Panc1 (cell line): ENCODE data around the gene SEPHS2. TPM values are rescaled to one million over a fixed set of nuclear protein-coding genes. Genes with fewer than 3 reads are reported as not detected.

Experiments used
- ATAC-seq: fragments of 200-7000 bp; cut with Tn5 transposase; 2 replicates; pipeline ENCODE4 v1.9.1; 2020; ENCODE audit warnings: mild to moderate bottlenecking, moderate library complexity
- BruUV-seq: library from RNA; stranded (reverse); fragments of 400-500 nt; replicated peaks from 2 replicates; lab custom pipeline; 2021; lab: Mats Ljungman, UMichigan
- CTCF ChIA-PET: fragments of 300-600 bp; sonication (Branson Sonifier 250); formaldehyde crosslinking; loops from one replicate; lab custom pipeline; 2022; ENCODE audit warnings: antibody characterized with exemption; lab: Charles Lee
- POLR2A ChIA-PET: fragments of 300-600 bp; sonication (Branson Sonifier 250); formaldehyde crosslinking; loops from one replicate; lab custom pipeline; 2022; ENCODE audit warnings: antibody characterized with exemption; lab: Charles Lee
- DNase-seq: peaks from one replicate; pipeline ENCODE4 v3.0.0-alpha.2; 2010; ENCODE audit warnings: low read depth, low spot score
- H3K27ac ChIP-seq: 2 replicates; pipeline ENCODE4 v1.5.1; 2011; ENCODE audit warnings: mild to moderate bottlenecking, low read length, inconsistent platforms
- H3K27me3 ChIP-seq: fragments of 200-500 bp; sonication (Bioruptor generic); 2 replicates; pipeline ENCODE4 v1.6.0; 2014; ENCODE audit warnings: low read length, inconsistent platforms; ENCODE audit not compliant: control insufficient read depth, insufficient read depth
- H3K36me3 ChIP-seq: fragments of 200-500 bp; sonication (Bioruptor generic); 2 replicates; pipeline ENCODE4 v1.5.1; 2014; ENCODE audit warnings: inconsistent platforms, mild to moderate bottlenecking, low read length, moderate library complexity; ENCODE audit not compliant: control insufficient read depth, insufficient read depth
- H3K4me1 ChIP-seq: 2 replicates; pipeline ENCODE4 v1.5.1; 2011; ENCODE audit warnings: inconsistent platforms, mild to moderate bottlenecking, low read length, moderate library complexity; ENCODE audit not compliant: control insufficient read depth, insufficient read depth
- H3K4me3 ChIP-seq, 2 experiments: 2 replicates each; pipeline ENCODE4 v1.5.1; 2011 to 2012; ENCODE audit warnings: low read depth in 2 of 2, low read length in 2 of 2, mild to moderate bottlenecking in 2 of 2, inconsistent platforms in 1 of 2, moderate library complexity in 1 of 2
- H3K9me3 ChIP-seq: fragments of 200-500 bp; sonication (Bioruptor generic); 2 replicates; pipeline ENCODE4 v1.5.1; 2014; ENCODE audit warnings: low read depth, mild to moderate bottlenecking, inconsistent platforms, low read length, moderate library complexity; ENCODE audit not compliant: control insufficient read depth, insufficient read depth
- CTCF ChIP-seq: fragments of 450-650 bp; IDR thresholded peaks from 2 replicates; pipeline ENCODE4 v1.5.1; 2017; ENCODE audit warnings: mild to moderate bottlenecking
- POLR2AphosphoS5 ChIP-seq: IDR thresholded peaks from 2 replicates; pipeline ENCODE4 v1.6.1; 2012; ENCODE audit warnings: mild to moderate bottlenecking, low read depth, low read length, moderate library complexity
- REST ChIP-seq, 2 experiments: IDR thresholded peaks; 2 replicates each; pipeline ENCODE4 v1.6.1; 2011 to 2012; ENCODE audit warnings: low read depth in 2 of 2, control low read depth in 1 of 2, low read length in 1 of 2, mild to moderate bottlenecking in 1 of 2, moderate library complexity in 1 of 2; ENCODE audit not compliant: insufficient read depth in 1 of 2
- SIN3A ChIP-seq: IDR thresholded peaks from 2 replicates; pipeline ENCODE4 v1.6.1; 2012; ENCODE audit warnings: low read depth, mild to moderate bottlenecking, low read length, moderate library complexity, borderline replicate concordance; ENCODE audit not compliant: insufficient read depth
- TCF7L2 ChIP-seq: IDR thresholded peaks from 2 replicates; pipeline ENCODE4 v1.6.1; 2011; ENCODE audit warnings: mild to moderate bottlenecking, low read depth, low read length, inconsistent platforms
- in situ Hi-C: cut with HindIII; loops from 2 replicates; pipeline ENCODE4 v1.10.0; 2016; ENCODE audit warnings: low sequenced_read_pairs, low pct_unique_long_range_greater_than_20kb
- intact Hi-C: fragments of 100-400 bp; cut with micrococcal nuclease; formaldehyde crosslinking; loops from one replicate; pipeline ENCODE4 v1.10.0; 2022; ENCODE audit not compliant: unreplicated experiment
- total RNA-seq: library from RNA; stranded (reverse); gene quantifications from one replicate; pipeline ENCODE4 v1.2.1, GENCODE V29; 2021; ENCODE audit not compliant: unreplicated experiment

SEPHS2 gene
- total RNA-seq, 1 experiment from 2014 or later, result 68.5 TPM

- H3K9me3 ChIP-seq, result no peaks in the 10 kb centered on the region
- BruUV-seq, result no TSS peak
- H3K4me3 ChIP-seq, result no peak overlapping the region
- intact Hi-C loops (no loop called here), in situ Hi-C loops (no loop called here)
- no peaks in the 10 kb centered on the region for H3K27me3 ChIP-seq
- H3K27ac ChIP-seq, result no peak overlapping the region
- ChIA-PET CTCF (no interaction called here), POLR2A (no interaction called here)
- H3K4me1 ChIP-seq, result 0 out of 2 replicates have a peak, but pooled peaks cover 3% of the 10 kb centered on the region
- no peak for DNase-seq
- ATAC-seq, result no peak
- TF ChIP-seq TCF7L2 (no peak), POLR2AphosphoS5 (no peak), REST (IDR thresholded peaks at IDR 0.05; ENCODE audit: insufficient read depth in 1 of 2, low read depth in 2 of 2, low read length in 1 of 2) (no peak), CTCF (no peak), SIN3A (no peak)
- no peaks in the 10 kb centered on the region for H3K36me3 ChIP-seq
Observed at GRCh38 chr16:30488764-30489605, 43.3 kb upstream of the SEPHS2 start.

DNA sequence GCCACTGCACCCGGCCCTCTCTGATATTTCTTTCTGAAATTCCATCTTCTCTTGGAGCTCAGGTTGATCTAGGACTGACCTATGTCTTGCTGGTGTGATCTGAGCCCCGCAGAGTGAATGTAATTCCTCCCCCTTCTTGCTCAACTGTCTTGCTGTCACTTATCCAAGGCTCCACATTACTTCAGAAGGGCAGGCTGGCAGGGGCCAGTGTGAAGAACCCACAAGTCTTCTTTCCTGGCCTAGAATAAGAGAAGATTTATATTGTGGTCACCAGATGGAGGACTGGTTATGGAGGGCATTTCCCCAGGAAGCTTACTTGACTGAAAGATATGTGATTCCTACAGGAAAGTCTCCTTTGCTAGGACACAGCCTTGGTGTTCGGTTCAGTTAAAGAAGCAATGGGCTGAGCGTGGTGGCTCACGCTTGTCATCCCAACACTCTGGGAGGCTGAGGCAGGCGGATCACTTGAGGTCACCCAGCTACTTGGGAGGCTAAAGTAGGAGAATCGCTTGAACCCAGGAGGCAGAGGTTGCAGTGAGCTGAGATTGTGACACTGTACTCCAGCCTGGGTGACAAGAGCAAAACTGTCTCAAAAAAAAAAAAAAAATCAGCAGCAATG lies 40.3 kb upstream of the SEPHS2 start:
- DNase-seq (no peak), ATAC-seq (no peak)
- no peaks in the 10 kb centered on the region for H3K27me3 ChIP-seq
- POLR2A ChIA-PET, result interaction anchor here (0.7 kb wide), 1 partner anchor 24 kb away, joined by 13 read pairs; no protein-coding TSS in a partner anchor
- CTCF ChIA-PET, result no interaction called here
- no peaks in the 10 kb centered on the region for H3K9me3 ChIP-seq
- H3K4me3 ChIP-seq, result no peak overlapping the region
- intact Hi-C loops, result no loop called here
- H3K4me1 ChIP-seq, result no peaks in the 10 kb centered on the region
- TF ChIP-seq REST (IDR thresholded peaks at IDR 0.05; ENCODE audit: insufficient read depth in 1 of 2, low read depth in 2 of 2, low read length in 1 of 2) (no peak), POLR2AphosphoS5 (no peak), TCF7L2 (no peak), SIN3A (no peak), CTCF (no peak)
- H3K27ac ChIP-seq, result no peak overlapping the region
- no peaks in the 10 kb centered on the region for H3K36me3 ChIP-seq
- in situ Hi-C loops, result no loop called here
- no TSS peak for BruUV-seq
